Fibroblast of pulmonary artery (primary cell): ENCODE results near the gene TBX19.
A peak's percentile ranks its signal among the peaks of the same experiment; 100 is the strongest.

Experiments
- DNase-seq: peaks from one replicate; pipeline ENCODE4 v3.0.0-alpha.2; 2010; ENCODE audit warnings: low read depth
- H3K4me3 ChIP-seq: replicated peaks from 2 replicates; pipeline ENCODE4 v1.5.1; 2011; ENCODE audit warnings: low read depth, mild to moderate bottlenecking, control low read depth, low read length, moderate library complexity
- CTCF ChIP-seq: IDR thresholded peaks from 2 replicates; pipeline ENCODE4 v1.5.1; 2011; ENCODE audit warnings: mild to moderate bottlenecking, control low read depth, low read length, inconsistent platforms; ENCODE audit errors: missing control alignments

The TBX19 gene

DNA sequence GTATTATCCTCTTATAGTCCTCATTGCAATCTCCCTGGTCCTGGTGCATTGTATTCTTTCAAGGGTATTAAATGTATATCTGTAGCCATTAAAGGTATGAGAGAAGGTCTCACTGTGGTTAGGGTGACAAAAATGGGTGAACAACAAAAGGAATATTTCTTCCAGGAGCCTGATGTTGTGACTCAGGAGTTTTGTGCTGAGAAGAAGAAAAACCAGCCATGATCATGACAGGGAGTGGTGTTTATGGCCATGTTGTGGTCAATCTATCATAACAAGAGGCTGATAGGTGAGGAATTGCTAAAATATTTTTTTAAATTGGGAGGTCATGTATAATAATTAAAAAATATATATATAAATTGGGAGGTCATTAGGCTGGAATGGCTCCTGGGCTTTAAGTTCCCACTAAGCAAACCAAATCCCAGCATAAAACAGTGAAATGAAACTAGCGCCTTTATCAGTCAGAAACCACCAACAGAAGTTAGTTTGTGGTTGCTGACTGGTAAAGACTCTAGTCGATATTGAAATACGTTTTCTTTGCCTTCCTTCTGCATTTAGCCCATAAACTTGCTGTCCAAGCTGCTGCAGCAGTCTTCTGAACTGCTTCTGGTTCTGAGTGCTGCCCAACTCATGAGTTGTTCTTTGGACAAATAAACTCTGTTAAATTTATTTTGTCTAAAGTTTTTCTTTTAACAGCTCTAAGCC lies 60.3 kb downstream of the TBX19 start:
- no peak for DNase-seq
- TF ChIP-seq CTCF: no peak
- H3K4me3 ChIP-seq: no peak overlapping the region

DNA sequence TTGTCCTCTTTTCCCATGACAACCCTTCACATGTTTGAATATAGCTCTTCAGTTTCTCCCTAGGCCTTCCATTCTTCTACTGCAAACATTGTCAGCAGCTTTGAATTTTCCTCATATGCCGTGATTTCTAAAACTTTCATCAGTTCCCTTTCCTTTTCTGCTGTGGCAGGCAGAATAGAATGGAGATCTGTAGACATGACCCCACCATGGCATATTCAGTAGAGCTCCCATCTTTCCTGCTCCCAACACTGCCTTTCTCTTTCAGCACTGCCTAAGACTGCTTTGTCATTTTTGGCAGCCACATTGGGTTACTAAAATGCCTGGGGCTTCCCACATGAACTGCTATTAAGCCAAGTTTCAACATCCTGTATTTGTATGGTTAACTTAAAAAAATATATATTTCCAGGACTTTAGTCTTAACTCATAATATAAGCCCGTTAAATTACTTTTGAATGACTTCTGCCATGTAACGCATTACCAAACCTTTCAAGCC lies 60.9 kb downstream of the TBX19 start:
- TF ChIP-seq CTCF: no peak
- H3K4me3 ChIP-seq: no peak overlapping the region
- peak; percentile 57 for DNase-seq

GRCh38 chr1:168342572-168343280 lies 62.0 kb downstream of the TBX19 start:
- peak overlapping the region; percentile 15 for H3K4me3 ChIP-seq
- TF ChIP-seq CTCF: peak; percentile 77

DNA sequence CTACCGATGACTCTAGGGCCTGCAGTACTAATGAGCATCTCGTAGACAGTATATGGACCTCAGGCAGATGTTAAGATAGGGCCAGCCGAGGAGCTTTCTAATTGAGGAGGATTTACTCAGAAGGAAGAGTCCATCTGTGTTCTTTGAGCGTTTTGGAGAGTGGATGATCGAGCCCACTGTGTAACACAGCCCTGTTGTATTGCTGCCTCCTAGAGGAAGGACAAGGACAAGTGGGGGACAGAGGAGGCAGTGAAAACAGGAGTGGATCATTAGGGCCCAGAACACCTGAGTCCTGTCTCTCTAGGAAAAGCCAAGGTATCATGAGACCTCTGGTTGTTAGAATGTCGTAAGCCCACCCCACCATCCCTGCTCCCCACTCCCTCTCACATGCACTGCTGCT lies 62.9 kb downstream of the TBX19 start:
- no peak overlapping the region for H3K4me3 ChIP-seq
- peak; percentile 37 for TF ChIP-seq CTCF
- DNase-seq: no peak

More at GRCh38 chr1:168342572-168343280, 62.0 kb downstream of the TBX19 start:
- DNase-seq: peak; percentile 94

DNA sequence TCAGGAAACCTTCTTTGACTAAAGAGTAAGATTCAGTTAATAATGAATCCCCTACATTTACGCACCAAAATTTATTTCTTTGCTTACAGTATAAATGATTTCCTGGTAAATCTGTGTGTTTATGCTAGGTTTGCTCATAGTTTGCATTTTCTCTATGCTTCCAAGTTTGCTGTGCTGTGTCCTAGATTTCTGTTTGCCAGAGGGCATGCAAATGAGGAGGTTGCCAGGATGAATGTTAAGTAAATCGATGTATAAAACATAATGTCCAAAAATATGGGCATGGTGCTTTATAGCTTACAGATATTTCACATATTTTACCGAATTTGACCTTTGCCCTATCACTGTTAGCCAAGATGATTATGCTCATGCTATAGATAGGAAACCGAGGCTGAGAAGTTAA lies 63.8 kb downstream of the TBX19 start:
- no peak overlapping the region for H3K4me3 ChIP-seq
- no peak for TF ChIP-seq CTCF
- no peak for DNase-seq

DNA sequence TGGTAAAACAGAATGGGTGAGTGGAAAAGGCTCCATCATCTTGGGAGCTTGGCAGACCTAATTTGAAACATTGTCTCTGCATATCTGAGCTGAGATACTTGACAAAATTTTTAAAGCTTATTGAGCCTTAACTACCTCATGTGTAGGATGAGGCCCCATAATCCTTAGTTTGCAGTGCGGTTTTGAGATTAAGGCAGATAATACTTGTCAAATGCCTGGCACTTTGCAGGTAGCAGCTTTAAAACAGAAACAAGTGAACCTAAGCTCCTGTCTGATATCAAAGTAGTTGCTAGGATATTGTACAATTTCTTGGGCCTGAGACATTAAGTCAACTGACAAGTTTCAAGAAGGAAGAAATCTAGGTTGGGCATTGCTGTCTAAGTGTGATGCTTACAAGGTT lies 65.3 kb downstream of the TBX19 start:
- no peak overlapping the region for H3K4me3 ChIP-seq
- no peak for TF ChIP-seq CTCF
- DNase-seq: no peak
